ENCODE measurements around the gene SNTG2.

DNA sequence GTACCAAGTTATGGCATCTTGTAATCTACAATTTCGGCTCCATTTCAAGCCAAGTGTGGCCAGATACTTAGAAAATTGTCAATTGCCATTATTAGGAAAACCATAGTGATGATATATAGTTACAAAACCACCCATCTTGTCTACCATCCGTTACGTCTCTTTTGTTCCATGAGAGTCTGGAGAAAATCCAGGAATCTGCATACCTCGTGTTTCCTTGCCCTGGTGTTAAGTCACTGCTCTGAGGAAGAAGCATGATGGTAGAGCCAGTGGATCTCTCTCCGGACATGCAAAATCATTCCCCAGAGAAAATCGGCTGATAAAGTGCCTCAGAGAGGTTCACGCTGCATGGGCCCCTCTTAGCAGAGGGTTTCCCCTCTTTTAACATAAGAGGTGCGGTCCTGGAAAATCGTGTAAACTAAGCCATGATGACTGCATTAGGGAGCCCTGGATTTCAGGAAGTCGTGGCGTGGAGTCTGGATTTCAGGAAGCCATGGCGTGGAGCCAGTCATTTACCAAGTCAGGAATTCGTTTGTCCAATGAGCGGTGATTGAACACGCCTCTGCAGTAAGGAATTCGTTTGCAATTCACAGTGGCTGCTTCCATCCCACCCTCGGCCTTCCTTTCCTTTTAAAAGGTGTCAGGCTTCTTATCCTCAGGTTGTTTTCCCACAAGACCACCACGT lies 304.2 kb downstream of the SNTG2 start:
- TF ChIP-seq, protein P1, sequence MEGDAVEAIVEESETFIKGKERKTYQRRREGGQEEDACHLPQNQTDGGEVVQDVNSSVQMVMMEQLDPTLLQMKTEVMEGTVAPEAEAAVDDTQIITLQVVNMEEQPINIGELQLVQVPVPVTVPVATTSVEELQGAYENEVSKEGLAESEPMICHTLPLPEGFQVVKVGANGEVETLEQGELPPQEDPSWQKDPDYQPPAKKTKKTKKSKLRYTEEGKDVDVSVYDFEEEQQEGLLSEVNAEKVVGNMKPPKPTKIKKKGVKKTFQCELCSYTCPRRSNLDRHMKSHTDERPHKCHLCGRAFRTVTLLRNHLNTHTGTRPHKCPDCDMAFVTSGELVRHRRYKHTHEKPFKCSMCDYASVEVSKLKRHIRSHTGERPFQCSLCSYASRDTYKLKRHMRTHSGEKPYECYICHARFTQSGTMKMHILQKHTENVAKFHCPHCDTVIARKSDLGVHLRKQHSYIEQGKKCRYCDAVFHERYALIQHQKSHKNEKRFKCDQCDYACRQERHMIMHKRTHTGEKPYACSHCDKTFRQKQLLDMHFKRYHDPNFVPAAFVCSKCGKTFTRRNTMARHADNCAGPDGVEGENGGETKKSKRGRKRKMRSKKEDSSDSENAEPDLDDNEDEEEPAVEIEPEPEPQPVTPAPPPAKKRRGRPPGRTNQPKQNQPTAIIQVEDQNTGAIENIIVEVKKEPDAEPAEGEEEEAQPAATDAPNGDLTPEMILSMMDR (IDR thresholded peaks at IDR 0.05), result no peak
- no peak for TF ChIP-seq POLR2A (IDR thresholded peaks at IDR 0.05)

Data from heart left ventricle (tissue), 13 donors.